ENCODE results near the gene TRPM3. TPM values are rescaled to one million over a fixed set of nuclear protein-coding genes. Genes with fewer than 3 reads are reported as not detected.

The TRPM3 gene
- total and polyA plus RNA-seq, 9 of the 15 experiments (the other 6 are each of a cell fraction or from before 2014, with no cell fraction given): 0.04 TPM; not detected in 8

- H4K20me1 ChIP-seq (replicated peaks; ENCODE audit: control insufficient read depth, insufficient read depth, low read length): no peaks in the 10 kb centered on the region
- no peak overlapping the region for H2AFZ ChIP-seq (ENCODE audit: low read depth, low read length)
- H3K27me3 ChIP-seq (ENCODE audit: control insufficient read depth in 2 of 2, insufficient read depth in 2 of 2, low read length in 2 of 2): no peaks in the 10 kb centered on the region
- H3K4me1 ChIP-seq (replicated peaks in 1 of 2; ENCODE audit: control insufficient read depth in 2 of 2, insufficient read depth in 2 of 2, low read length in 2 of 2): no peaks in the 10 kb centered on the region
- DNase-seq (ENCODE audit: extremely low read depth in 1 of 4, low spot score in 3 of 4) (no peak), FAIRE-seq (no peak), ATAC-seq (no peak)
- whole genome bisulfite sequencing (ENCODE audit: insufficient coverage, low coverage, missing lambda C conversion rate): 0% methylated on average over 1 of the region's 1 CpG
- no peaks in the 10 kb centered on the region for H3K9me1 ChIP-seq (ENCODE audit: control insufficient read depth, insufficient read depth, low read length)
- no peak overlapping the region for H3K9ac ChIP-seq (ENCODE audit: insufficient read depth in 1 of 2, low read depth in 2 of 2, low read length in 2 of 2)
- H3K36me3 ChIP-seq (ENCODE audit: control insufficient read depth, insufficient read depth, low read length): no peaks in the 10 kb centered on the region
- H3K4me2 ChIP-seq (ENCODE audit: insufficient read depth, low read length): no peak overlapping the region
- no peaks in the 10 kb centered on the region for H3K79me2 ChIP-seq (ENCODE audit: control insufficient read depth, insufficient read depth, low read length)
- no peak overlapping the region for H3K27ac ChIP-seq (ENCODE audit: extremely low read depth, low read depth, low read length)
- BruUV-seq (replicated peaks): no TSS peak
- intact Hi-C loops (cut with micrococcal nuclease) (no loop called here), in situ Hi-C loops (cut with MboI) (no loop called here)
- ChIA-PET CTCF (ENCODE audit: low intra/inter-chr PET ratio) (no interaction called here), POLR2A (no interaction called here)
- H3K4me3 ChIP-seq: no peak overlapping the region
- H3K9me3 ChIP-seq (replicated peaks; ENCODE audit: control insufficient read depth, insufficient read depth, low read depth, low read length): no peaks in the 10 kb centered on the region
- no peak for TF ChIP-seq GATAD2B (IDR thresholded peaks at IDR 0.05; ENCODE audit: borderline replicate concordance)
- TF ChIP-seq FOXJ3 (CRISPR knock-in tag; IDR thresholded peaks at IDR 0.05): no peak
- no peak for TF ChIP-seq SMAD1 (IDR thresholded peaks at IDR 0.05; ENCODE audit: low read depth, low read length, partially characterized antibody)
- TF ChIP-seq TRIM25 (IDR thresholded peaks at IDR 0.05; ENCODE audit: borderline replicate concordance): no peak
- TF ChIP-seq HINFP (tag; conservative IDR thresholded peaks at IDR 0.05; ENCODE audit: low read depth): no peak
- TF ChIP-seq EHMT2 (IDR thresholded peaks at IDR 0.05): no peak
- TF ChIP-seq ZNF23 (CRISPR knock-in tag; IDR thresholded peaks at IDR 0.05): no peak
- TF ChIP-seq HMBOX1 (IDR thresholded peaks at IDR 0.05): no peak
- TF ChIP-seq ZKSCAN3 (CRISPR knock-in tag; IDR thresholded peaks at IDR 0.05): no peak
- TF ChIP-seq ZNF384 (IDR thresholded peaks at IDR 0.05; ENCODE audit: low read depth, low read length): no peak
- no peak for TF ChIP-seq CREB3L1 (IDR thresholded peaks at IDR 0.05; ENCODE audit: borderline replicate concordance, low read depth)
- no peak for TF ChIP-seq L3MBTL2 (IDR thresholded peaks at IDR 0.05)
- no peak for TF ChIP-seq THRA (IDR thresholded peaks at IDR 0.05)
- no peak for TF ChIP-seq MEF2D (tag; conservative IDR thresholded peaks at IDR 0.05; ENCODE audit: low read depth)
- TF ChIP-seq HOMEZ (CRISPR knock-in tag; IDR thresholded peaks at IDR 0.05): no peak
Measured at GRCh38 chr9:70852711-70853240, 268.6 kb downstream of the TRPM3 start.

All from K562 (cell line).